Type B pancreatic cell (in vitro differentiated cells): ENCODE data around the gene SLC6A9. TPM values are rescaled to one million over a fixed set of nuclear protein-coding genes. Genes with fewer than 3 reads are reported as not detected.
A peak's percentile ranks its signal among the peaks of the same experiment; 100 is the strongest.

Source experiments
- DNase-seq: peaks from one replicate; pipeline ENCODE4 v3.0.0; 2021; ENCODE audit warnings: mixed read lengths; ENCODE audit not compliant: unreplicated experiment; ENCODE audit errors: extremely low spot score
- H3K27ac Mint-ChIP-seq: 2 replicates; pipeline ENCODE4 v1.8.0; 2021; ENCODE audit warnings: mild to moderate bottlenecking, mixed read lengths
- H3K27me3 Mint-ChIP-seq: 2 replicates; pipeline ENCODE4 v1.8.0; 2021; ENCODE audit warnings: mixed read lengths
- H3K36me3 Mint-ChIP-seq: 2 replicates; pipeline ENCODE4 v1.8.0; 2021; ENCODE audit warnings: mixed read lengths
- H3K4me1 Mint-ChIP-seq: one replicate; pipeline ENCODE4 v1.8.0; 2021; ENCODE audit warnings: mixed read lengths; ENCODE audit not compliant: unreplicated experiment
- H3K4me3 Mint-ChIP-seq: 2 replicates; pipeline ENCODE4 v1.8.0; 2021; ENCODE audit warnings: mild to moderate bottlenecking, mixed read lengths
- H3K9me3 Mint-ChIP-seq: 2 replicates; pipeline ENCODE4 v1.8.0; 2021; ENCODE audit warnings: mixed read lengths
- total RNA-seq: library from RNA; stranded (reverse); gene quantifications from 2 replicates; pipeline ENCODE4 v1.2.1, GENCODE V29; 2021; ENCODE audit warnings: low replicate concordance
- TF ChIP-seq, protein P1 (sequence below): fragments of 200-600 bp; sonication (generic); conservative IDR thresholded peaks from 2 replicates; pipeline ENCODE4 v1.5.0; 2021; ENCODE audit warnings: antibody characterized with exemption, mild to moderate bottlenecking

Gene SLC6A9
- total RNA-seq, 1 donor from 2014 or later = 21.0 TPM

- Mint-ChIP-seq H3K4me1 (peaks cover 14% of the 10 kb centered on the region), H3K36me3 (peaks cover 3% of the 10 kb centered on the region), H3K4me3 (peak overlapping the region; percentile 46), H3K27ac (no peak overlapping the region), H3K27me3 (no peaks in the 10 kb centered on the region), H3K9me3 (no peaks in the 10 kb centered on the region)
- TF ChIP-seq, protein P1, sequence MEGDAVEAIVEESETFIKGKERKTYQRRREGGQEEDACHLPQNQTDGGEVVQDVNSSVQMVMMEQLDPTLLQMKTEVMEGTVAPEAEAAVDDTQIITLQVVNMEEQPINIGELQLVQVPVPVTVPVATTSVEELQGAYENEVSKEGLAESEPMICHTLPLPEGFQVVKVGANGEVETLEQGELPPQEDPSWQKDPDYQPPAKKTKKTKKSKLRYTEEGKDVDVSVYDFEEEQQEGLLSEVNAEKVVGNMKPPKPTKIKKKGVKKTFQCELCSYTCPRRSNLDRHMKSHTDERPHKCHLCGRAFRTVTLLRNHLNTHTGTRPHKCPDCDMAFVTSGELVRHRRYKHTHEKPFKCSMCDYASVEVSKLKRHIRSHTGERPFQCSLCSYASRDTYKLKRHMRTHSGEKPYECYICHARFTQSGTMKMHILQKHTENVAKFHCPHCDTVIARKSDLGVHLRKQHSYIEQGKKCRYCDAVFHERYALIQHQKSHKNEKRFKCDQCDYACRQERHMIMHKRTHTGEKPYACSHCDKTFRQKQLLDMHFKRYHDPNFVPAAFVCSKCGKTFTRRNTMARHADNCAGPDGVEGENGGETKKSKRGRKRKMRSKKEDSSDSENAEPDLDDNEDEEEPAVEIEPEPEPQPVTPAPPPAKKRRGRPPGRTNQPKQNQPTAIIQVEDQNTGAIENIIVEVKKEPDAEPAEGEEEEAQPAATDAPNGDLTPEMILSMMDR = no peak
- no peak for DNase-seq
Measured at GRCh38 chr1:43968348-43968948, 62.8 kb downstream of the SLC6A9 start.

DNA sequence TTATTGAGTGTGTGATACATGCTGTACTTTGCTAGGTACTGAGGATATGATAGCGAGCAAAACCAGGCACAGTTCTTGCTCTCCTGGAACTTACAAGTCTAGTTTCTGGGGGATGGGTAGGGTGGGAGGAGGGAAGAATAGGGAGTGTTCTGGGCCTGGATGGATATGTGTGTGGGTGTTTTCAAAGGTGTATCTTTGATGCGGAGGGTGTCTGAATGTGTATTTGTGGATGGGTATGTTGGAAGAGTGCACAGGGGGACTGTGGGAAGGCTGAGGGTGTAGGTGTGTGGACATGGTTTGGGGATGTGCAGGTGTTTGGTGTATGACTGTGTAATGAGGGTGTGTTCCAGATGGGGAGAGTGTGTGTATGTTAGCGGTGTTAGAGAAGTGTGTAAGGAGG is 65.9 kb downstream of the SLC6A9 start:
- H3K4me3 Mint-ChIP-seq = no peak overlapping the region
- DNase-seq = no peak
- TF ChIP-seq, protein P1 = no peak
- peaks cover 9% of the 10 kb centered on the region for H3K4me1 Mint-ChIP-seq
- H3K9me3 Mint-ChIP-seq = no peaks in the 10 kb centered on the region
- H3K27ac Mint-ChIP-seq = no peak overlapping the region
- no peaks in the 10 kb centered on the region for H3K27me3 Mint-ChIP-seq
- peaks cover 3% of the 10 kb centered on the region for H3K36me3 Mint-ChIP-seq

- H3K36me3 Mint-ChIP-seq = peaks cover 5% of the 10 kb centered on the region
- no peak overlapping the region for H3K27ac Mint-ChIP-seq
- no peak overlapping the region for H3K4me3 Mint-ChIP-seq
- no peaks in the 10 kb centered on the region for H3K27me3 Mint-ChIP-seq
- DNase-seq = no peak
- TF ChIP-seq, protein P1 = no peak
- no peaks in the 10 kb centered on the region for H3K9me3 Mint-ChIP-seq
- H3K4me1 Mint-ChIP-seq = no peaks in the 10 kb centered on the region
Measured at GRCh38 chr1:43963890-43964289, 67.4 kb downstream of the SLC6A9 start.

DNA sequence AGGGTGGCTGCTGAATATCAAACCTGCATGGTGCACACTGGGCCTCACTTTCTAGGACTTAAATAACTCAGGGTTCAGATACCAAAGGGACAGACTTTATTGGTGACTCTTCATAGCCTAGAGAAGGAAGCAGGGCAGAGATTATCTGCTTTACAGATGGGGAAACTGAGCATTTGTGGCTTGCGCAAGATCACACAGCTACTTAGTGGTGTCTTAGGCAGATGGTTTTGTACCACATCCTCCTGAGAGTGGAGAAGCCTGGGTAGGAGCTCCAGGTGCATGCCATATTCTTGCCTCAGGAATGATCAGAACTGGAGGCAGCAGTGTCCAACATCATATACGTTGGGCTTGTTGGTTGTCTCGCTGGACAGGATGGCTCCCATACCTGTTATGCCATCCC is 68.3 kb downstream of the SLC6A9 start:
- DNase-seq = no peak
- Mint-ChIP-seq H3K36me3 (peaks cover 6% of the 10 kb centered on the region), H3K27me3 (no peaks in the 10 kb centered on the region), H3K9me3 (no peaks in the 10 kb centered on the region), H3K27ac (no peak overlapping the region), H3K4me1 (no peaks in the 10 kb centered on the region), H3K4me3 (no peak overlapping the region)
- TF ChIP-seq, protein P1 = no peak

DNA sequence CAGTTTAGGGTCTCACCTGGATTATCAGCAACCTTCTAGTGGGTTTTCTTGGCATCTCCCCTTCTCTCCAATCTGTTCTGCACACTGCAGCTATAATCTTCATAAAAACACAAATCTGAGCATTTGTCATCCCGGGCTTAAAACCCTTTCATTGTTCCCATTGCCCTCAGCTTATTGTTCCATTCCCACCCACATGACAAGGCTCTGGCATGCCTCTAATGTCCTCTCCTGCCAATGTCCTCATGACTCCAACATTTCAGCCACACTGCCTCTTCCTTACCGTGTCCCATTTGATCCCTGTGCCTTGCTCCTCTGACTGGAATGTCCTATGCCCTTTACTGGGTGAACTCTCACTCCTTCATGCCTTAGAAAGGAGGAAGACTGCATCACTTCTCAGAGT is 68.9 kb downstream of the SLC6A9 start:
- DNase-seq = no peak
- H3K4me3 Mint-ChIP-seq = no peak overlapping the region
- peaks cover 6% of the 10 kb centered on the region for H3K36me3 Mint-ChIP-seq
- no peaks in the 10 kb centered on the region for H3K4me1 Mint-ChIP-seq
- no peak overlapping the region for H3K27ac Mint-ChIP-seq
- no peaks in the 10 kb centered on the region for H3K9me3 Mint-ChIP-seq
- H3K27me3 Mint-ChIP-seq = no peaks in the 10 kb centered on the region
- TF ChIP-seq, protein P1 = no peak

DNA sequence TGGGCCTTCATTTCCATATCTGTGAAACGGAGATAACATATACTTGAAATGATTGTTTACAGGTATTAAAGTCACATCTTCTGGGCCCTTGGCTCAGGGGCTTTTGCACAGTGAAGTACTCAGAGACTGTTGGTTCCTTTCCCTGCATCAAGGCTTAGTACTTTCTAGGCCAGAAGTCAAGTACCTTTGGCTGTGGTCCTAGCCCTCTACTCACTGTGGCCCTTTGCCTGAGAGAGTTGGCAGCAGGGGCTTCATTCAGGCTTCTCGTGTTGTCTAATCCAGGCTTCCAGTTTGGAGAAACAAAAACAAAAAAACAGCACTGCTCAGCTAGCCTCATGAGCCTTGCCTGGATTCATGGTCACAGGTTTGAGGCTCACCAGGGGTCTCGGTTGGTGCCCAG is 69.6 kb downstream of the SLC6A9 start:
- H3K36me3 Mint-ChIP-seq = peaks cover 6% of the 10 kb centered on the region
- no peaks in the 10 kb centered on the region for H3K4me1 Mint-ChIP-seq
- no peaks in the 10 kb centered on the region for H3K9me3 Mint-ChIP-seq
- H3K4me3 Mint-ChIP-seq = no peak overlapping the region
- H3K27ac Mint-ChIP-seq = no peak overlapping the region
- no peaks in the 10 kb centered on the region for H3K27me3 Mint-ChIP-seq
- TF ChIP-seq, protein P1 = no peak
- no peak for DNase-seq
